HG03025 (cell line): ENCODE results near the gene INHBB.
"Not testable (repeated sequence)": the region's sequence is repeated elsewhere in the genome, so short reads cannot be mapped to it uniquely, and the experiment has no call there.

ENCODE experiments used
- ATAC-seq: cut with Tn5 transposase; IDR thresholded peaks from one replicate; pipeline ENCODE4 v1.9.1; 2021; ENCODE audit warnings: mild to moderate bottlenecking, moderate library complexity; ENCODE audit not compliant: unreplicated experiment, low FRiP score

INHBB gene

GRCh38 chr2:120376679-120377640, 31.0 kb downstream of the INHBB start:
- ATAC-seq, result no peak

GRCh38 chr2:120378605-120379004, 32.7 kb downstream of the INHBB start:
- ATAC-seq, result no peak

DNA sequence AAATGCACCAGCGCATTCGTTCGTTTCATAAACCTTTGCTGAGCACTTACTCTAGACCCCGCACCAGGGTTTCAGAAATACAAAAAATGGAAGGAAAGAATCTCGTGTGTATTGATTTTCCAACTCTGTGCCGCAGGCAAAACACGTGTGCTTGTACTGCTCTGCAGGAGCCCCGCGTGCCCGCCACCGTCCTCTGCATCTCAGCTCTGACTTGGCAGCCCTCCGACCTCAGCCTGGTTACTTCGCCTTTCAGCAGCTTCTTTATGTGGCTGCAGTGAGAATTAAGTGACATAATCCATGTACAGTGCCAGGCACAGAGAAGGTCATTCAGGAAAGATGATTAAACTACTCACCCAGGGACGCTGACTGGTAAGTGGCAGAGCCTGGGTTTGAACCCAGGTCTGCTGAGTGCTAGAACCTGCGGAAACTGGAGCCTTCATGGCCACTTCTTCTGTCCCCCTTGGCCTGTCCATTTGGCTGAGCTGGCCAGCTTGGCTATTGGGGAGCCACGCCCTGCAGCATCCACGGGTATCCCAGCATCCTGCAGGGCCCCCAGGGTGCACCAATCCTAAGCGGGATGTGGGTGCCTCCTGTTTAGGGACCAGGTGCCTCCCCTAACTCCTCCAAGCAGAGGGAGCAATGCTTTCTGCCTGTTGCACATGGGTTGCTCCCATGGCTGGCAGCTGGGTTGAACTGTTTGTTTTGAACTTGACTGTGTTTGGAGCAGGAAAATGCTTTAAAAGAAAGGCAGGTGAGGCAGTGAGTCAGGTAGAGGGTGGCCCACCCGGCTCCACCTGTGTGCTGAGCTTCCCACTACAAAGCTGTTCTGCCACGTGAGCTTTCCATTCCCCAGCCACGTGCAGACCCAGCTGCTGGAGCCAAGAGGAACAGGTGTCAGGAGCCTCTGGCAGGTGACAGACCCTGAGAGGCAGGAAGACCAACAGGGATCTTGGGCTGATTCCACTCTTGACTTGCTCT, 34.3 kb downstream of the INHBB start:
- ATAC-seq, result no peak

- no peak for ATAC-seq
These were observed 35.3 kb downstream of the INHBB start for GRCh38 chr2:120381192-120381591.

DNA sequence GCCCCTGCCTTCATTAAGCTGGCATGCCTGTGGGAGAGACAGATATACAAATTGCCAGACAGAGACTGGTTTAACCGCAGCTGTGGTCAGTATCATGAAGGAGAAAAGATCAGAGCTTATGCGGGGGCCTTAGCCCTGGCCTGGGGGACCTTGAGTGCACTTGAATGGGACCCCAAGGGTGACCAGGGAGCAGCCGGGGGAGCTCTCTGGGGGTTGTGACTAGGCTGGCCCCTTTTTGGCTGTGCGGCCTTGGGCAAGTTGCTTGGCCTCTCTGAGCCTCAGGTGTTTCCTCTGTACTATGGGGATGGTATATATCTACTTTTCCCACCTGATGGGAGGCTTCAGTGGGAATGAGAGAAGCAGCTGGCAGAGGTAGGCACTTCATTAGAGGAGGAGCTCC, 35.7 kb downstream of the INHBB start:
- ATAC-seq, result no peak

- no peak for ATAC-seq
These were observed 36.7 kb downstream of the INHBB start for GRCh38 chr2:120382541-120383144.

DNA sequence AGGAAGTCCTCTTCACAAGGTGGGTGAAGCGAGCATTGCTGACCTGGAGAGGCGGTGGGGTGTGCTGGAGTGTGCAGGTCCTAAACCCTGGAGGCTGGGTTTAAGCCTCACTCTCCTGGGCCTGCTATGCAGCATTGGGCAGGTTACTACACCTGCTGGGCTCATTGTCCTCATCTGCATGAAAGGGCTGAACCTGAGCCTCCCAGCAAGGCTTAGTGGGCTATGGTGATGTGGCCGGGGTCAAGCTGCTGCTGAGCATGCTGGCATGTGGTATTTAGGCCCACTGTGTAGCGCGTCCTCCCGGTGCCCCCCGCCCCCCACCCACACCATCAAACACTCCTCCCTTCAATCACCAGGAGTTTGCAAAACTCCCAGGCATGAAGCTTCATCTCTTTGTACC, 37.3 kb downstream of the INHBB start:
- no peak for ATAC-seq

- ATAC-seq, result no peak
These were observed 37.9 kb downstream of the INHBB start for GRCh38 chr2:120383631-120384340.

DNA sequence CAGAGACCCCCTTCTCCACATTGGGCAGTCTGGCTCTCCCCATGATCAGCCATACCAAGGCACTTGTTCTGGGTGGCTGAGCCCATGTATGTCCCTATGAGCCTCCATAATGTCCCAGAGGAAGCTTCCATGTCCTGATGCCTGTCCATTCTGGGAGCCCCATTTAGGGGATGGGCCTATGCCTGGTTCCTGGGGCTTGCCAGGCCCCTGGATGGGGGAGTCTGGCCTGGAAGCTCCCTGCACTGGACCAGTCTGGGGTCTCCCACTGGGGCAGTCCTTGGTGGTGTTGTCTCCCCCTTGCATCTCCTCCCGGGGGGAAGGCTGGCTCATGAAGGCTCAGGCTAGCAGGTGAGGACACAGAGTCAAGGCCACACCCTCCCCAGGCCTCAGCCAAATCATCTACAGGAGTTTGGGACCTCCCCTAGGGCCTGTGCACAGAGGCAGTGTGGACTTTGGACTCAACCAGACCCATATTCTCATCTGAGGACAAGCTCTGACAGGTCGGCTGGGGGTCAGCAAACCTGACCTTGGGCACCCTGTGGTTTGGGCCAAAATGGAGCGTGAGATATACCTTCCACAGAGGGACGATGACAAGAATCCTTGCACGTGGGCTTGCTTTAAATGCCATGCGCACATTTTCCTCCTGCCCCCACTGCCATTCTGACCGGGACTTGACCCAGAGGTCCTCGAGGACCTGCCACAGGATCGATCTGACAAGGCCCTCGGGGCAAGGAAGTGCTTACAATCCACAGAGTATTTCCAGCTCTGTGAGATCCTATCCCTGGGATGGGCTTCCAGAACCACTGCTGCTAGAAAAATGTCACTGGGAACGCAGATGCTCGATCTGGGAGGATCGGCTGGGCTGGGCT, 38.8 kb downstream of the INHBB start:
- no peak for ATAC-seq

DNA sequence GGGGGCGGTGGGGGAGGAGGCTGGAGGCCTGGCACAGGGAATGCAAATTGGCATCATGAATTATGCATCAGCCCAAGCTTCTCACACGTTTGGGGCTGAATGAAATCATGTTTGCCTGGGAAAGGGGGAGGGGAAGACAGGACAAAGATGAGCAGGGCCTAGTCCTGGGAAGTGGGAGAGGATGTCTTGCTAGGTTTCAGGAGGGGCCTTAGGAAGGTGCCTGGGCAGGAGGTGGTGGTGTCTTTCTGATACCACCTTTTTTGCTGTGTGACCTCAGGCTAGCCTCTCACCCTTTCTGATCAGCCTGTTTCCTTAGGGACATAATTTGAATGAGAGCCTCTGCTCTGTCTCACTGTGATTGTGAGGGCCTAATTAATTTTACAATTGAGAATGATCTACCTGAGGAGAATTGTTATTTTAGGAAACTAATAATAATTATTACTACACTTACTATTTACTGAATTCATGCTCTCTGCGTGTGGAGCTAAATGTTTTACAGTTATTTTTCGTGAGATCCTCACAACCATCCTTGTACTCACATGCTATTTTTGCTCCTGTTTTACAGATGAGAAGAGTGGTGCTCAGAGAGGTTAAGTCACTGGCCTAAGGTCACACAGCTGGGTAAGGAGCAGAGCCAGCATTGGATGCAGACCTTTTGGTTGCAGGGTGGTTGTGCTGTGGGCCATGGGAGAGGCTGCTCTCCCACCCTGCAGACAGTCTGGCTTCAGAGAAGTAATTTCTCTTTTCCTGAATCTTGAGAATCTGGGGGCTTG, 39.6 kb downstream of the INHBB start:
- ATAC-seq, result no peak

DNA sequence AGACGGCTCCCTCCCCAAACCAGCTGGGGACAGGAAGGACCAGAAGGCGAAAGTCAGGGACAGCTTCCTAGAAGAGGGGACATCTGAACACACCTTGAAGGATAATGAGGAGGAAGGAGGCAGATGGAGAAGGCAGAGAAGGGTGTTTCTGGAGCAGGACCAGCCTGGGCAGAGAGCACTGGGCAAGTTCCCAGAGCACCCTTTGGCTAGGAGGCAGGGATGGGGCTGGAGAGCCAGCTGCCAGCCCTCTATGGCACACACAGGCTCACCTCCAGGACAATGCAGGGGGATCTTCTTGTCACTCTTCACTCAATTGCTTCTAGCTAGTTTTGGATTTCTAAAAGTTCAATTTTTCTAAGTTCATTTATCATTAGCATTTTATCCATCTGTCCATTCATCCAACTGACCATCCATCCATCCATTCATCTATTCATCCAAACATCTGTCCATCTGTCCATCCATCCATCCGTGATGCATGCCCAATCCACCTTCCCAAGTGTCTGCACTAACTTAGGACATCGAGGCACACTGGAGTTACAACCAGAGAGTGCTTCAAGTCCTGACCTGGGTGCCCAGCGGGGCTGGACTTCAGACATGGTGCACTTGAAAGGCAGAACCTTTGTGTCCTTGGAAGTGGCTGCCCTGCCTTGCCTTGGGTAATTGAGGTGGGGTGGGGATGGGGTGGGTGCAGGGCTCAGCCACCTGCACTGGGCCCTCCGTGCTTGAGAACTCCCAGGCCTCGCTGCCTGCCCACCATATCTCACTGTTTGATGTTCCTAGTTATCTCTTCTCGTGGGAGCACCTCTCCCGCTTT, 42.5 kb downstream of the INHBB start:
- ATAC-seq, result no peak

DNA sequence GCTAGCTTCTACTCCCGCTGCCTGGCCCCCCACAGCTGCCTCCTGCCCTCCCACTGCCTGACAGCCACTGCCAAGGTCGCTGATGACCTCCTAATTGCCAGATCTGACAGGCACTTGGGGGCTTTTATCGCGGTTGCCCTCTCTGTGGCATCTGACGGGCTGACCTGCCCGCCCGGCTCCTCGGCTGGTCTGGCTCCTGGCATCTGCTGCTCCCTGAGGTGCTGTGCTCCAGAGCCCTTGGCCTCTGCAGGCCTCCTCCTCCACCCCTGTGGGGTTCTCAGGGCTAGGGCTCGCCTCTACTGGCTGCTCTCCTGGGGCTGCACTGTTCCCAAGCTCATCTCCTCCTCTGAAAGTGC, 43.1 kb downstream of the INHBB start:
- ATAC-seq, result no peak

DNA sequence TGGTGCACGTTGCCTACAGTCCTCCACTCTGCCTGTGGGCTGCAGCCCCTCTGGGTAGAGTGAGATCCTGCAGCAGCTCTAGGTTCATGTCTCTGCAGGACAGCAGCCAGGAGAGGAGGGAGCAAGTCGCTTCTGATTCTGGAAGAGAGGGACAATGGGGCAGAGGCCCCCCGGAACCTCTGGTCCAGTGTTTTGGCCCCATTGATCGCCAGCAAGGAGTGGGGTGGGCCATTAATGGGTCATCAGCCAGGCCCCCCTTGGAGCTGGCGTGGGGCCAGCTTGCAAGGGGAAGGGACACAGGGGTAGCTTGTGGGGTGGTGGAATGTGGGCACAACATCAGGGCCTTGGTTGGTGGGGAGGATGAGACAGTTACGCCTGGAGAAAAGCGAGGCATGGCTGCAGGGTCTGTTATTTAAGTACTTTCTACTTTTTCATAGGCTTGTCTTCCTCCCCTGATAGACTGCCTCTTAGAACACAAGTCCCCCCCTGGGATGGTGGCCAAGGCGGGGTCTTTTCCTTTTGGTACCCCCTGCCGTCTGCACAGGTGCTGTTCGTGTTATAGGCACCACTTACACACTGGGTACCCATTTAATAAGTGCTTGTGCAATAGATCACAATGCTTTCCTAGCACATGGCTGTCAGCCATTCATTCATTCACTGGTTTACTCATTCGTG, 44.6 kb downstream of the INHBB start:
- no peak for ATAC-seq

DNA sequence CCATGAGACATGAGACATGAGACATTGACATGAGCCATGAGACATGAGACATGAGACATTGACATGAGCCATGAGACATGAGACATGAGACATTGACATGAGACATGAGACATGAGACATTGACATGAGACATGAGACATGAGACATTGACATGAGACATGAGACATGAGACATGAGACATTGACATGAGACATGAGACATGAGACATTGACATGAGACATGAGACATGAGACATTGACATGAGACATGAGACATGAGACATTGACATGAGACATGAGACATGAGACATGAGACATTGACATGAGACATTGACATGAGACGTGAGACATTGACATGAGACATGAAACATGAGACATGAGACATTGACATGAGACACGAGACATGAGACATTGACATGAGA, 45.4 kb downstream of the INHBB start:
- ATAC-seq, result not testable (repeated sequence)

- no peak for ATAC-seq
These were observed 46.2 kb downstream of the INHBB start for GRCh38 chr2:120391911-120392665.

- no peak for ATAC-seq
These were observed 47.0 kb downstream of the INHBB start for GRCh38 chr2:120392923-120393322.
